SK-N-DZ (cell line): ENCODE measurements around the gene ATP8A2.

Experiments used
- DNase-seq: peaks from one replicate; pipeline ENCODE4 v3.0.0-alpha.2; 2015; ENCODE audit warnings: low spot score

Gene ATP8A2

DNA sequence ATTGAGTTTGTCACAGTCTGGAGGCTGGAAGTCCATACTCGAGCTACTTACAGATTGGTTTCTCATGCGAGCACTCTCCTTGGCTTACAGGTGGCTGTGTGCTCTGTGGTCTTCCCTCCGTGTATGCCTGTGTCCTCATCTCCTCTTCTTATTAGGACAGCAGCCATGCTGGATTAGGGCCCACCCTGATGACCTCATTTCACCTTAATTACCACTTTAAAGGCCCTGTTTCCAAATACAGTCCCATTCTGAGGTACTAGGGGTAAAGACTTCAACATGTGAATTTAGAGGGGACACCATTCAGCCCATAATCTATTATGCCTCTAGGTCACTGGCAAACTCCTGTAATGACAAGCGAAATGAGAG lies 639.4 kb downstream of the ATP8A2 start:
- DNase-seq: no peak

DNA sequence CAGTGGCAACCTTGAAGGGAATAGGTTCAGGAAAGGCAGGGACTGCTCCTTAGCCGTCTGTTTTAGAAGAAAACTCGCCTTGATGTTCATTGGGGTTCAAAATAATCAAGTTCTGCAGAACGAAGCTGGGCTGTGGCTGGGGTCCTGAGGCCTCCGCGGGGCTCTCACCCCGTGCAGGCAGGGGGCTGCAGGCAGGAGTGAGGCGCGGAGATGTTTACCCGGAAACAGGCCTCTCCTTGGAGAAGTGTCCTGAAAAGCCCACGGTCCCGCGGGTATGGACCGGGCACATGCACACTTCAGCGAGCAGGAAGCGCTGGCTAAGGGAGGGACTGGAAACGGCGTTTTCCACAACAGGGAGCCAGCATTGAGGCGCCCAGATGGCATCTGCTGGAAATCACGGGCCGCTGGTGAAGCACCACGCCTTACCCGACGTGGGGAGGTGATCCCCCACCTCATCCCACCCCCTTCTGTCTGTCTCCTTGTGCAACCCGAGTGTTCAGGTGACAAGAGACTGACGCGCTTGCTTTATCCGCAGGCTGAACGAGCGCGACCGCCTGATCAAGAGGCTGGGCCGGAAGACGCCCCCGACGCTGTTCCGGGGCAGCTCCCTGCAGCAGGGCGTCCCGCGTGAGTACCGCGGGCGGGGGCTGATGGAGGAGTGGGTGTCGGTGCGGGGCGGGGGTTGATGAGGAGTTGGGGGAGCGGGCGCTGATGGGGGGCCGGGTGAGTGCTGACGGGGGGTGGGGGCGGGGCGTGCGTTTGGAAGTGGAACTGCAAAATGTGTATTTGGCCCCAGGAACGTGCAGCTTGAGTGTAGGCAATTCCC lies 640.4 kb downstream of the ATP8A2 start:
- no peak for DNase-seq

DNA sequence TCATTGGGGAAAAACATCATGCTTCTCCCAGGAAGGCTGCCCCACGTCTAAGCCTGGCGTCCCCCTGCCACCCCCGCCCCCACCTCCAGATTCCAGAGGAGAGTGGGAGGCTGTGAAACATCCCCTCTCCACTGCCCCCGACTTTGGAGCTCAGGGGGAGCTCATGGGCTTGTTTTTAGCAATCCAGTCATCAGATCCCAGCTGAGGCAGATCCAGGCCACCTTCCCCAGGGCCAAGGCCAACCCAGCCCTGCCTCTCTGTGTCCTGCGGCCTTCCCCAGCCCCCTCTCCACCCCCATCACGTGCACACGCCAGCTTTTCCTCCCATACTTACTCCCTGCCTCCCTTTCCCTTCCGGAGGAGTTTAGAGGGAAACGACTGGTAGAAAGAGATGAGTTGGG lies 641.2 kb downstream of the ATP8A2 start:
- no peak for DNase-seq

GRCh38 chr13:26015271-26016125 lies 643.7 kb downstream of the ATP8A2 start:
- no peak for DNase-seq

GRCh38 chr13:26016189-26016588 lies 644.4 kb downstream of the ATP8A2 start:
- no peak for DNase-seq

DNA sequence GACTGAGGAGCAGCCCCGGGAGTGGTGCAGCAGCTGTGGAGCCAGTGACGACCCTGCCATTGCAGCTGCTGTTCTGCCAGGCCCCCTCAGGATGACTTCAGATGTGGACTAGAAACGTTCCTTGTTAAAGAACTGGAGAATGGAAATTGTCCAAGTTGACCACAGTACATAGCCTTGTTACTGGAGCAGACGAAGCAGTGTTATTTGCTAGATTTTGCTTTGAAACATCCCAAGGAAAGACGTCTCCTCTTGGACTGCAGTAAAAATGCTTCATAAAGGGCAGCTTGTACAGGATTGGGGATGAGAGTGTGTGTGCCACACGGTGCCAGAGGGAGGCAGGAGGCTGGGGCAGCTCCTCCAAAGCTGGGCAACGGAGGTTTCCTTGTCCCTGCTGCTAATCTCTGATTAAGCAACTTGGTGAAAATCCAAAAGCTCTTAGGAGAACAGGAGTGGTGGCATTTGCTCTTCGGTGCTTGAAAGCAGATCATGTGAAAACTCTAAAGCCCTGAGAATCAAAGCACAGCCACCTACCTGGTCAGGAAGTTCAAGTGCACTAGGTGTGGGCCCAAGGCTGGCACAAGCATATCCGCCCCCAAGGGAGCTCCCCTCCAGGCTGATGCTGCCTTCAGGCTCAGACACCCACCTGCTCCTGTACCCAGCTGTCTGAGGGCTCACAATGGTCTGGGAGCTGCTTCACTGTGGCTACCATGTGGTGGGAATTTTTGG lies 645.6 kb downstream of the ATP8A2 start:
- no peak for DNase-seq

DNA sequence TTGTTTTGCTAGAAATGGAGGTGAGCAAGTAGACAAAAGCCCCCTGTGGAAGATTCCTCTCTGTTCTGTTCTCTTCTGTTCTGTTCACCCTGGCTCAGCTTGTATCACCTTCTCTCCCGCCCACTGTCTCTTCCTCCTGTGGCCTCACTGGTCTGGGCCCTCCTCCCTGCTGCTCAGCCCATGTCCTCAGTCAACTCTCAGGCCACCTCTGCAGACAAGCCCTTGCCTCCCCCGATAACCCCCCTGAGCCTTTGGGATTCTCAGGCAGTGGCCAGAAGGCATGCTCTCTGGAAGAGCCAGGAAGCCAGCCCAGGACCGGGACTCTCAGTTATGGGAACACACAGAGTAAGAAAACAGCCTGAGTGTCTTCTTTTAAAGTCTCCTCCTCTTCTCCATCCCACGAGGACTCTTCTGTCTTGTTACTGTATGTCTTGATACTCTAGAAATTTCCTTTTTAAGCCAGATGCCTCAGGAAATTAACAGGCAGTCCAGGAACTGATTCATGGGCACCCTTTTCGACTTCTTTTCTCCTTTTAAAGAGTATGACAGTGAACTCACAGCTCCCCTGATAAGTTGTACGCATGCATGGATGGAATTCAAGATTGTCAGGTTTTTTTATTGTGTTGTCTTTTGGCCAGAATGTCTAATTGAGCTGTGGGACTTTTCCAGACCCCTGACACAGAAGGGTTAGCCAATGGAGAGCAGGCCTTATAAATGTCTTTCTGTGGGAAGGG lies 646.3 kb downstream of the ATP8A2 start:
- no peak for DNase-seq

GRCh38 chr13:26019251-26019650 lies 647.5 kb downstream of the ATP8A2 start:
- no peak for DNase-seq

DNA sequence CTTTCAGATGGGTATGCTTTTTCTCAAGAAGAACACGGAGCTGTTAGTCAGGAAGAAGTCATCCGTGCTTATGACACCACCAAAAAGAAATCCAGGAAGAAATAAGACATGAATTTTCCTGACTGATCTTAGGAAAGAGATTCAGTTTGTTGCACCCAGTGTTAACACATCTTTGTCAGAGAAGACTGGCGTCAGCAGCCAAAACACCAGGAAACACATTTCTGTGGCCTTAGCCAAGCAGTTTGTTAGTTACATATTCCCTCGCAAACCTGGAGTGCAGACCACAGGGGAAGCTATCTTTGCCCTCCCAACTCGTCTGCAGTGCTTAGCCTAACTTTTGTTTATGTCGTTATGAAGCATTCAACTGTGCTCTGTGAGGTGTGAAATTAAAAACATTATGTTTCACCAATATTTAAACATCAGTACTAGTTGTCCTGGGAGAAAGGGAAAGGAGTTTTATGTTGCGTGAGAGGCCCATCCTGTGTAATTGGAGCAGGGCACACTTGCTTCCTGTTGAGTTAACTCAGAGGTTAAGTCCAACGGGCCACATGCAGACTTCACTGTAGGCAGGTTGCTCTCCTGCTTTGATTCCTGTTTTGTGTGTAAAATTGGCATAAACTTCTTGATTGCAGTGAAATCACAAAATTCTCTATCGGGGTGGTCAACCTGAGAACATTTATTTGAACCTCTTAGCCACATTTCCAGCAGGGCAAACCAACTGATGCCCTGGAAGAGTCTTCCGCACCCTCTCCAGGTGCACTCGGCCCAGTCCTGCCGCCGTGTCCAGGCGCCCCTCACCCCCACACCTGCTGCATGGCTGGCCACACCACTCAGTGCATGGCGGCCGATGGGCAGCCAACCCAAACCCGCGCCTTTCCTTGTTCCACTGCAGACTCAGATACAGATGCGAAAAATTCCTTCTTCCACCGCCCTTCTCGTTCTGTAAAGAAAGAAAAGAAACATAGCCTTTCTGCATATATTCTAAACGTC lies 648.4 kb downstream of the ATP8A2 start:
- DNase-seq: no peak

- no peak for DNase-seq
Observed at GRCh38 chr13:26020891-26021290, 649.1 kb downstream of the ATP8A2 start.

DNA sequence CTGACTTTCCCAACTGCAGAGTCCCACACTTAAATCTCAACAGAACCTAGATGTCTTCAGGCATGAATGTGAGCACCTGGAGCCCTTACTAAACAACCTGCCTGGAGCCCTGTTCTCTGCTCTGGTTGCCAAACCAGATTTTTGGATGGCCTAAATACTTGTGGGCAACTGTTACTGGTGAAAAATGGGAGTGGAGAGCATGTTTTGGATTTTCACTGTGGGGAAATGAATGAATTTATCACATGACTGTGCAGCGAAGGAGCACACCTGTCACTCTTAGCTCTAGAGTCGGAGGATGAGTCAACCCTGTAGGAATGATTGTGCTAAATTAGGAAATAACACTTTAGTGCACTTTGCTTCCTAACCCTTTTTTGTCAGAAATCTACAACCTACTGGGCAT lies 649.7 kb downstream of the ATP8A2 start:
- DNase-seq: no peak

DNA sequence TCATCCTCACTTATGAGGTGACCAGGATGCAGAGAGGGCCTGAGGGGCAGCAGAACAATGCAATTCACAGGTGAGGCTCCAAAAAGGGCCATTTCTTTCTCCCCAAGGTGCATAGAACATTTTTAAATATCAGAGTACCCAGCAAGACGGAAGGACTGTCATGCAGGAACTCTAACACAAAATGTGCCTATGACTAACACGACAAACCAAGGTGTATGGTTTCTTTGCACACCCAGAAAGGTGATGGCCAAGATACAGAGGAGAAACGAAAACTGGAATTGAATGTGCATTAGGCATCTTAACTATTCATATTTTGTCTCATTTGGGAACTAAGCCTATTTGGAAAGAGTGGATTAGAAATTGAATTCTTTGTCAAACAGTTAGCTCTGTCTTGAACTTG lies 650.2 kb downstream of the ATP8A2 start:
- no peak for DNase-seq

- peak; percentile 84 for DNase-seq
Observed at GRCh38 chr13:26022538-26023292, 650.9 kb downstream of the ATP8A2 start.

DNA sequence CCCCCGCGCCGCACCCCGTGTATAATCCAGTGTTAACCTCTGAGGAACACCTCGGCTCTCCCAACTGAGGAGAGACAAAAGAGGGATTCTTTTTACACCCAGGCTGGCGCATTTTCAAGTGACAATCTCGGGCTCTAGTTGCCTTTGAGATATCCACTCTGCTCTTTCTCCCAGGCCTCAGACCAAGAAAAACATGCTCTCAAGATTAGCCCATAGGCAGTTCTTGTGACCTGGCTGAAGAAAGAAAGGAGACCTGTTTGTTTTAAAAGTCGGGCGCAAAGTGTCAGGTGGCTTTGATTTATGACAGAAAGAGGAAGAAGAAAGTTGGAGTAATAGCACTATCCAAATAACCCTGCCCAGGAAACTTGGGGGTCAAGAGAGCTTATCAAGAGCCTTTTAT lies 652.8 kb downstream of the ATP8A2 start:
- no peak for DNase-seq

DNA sequence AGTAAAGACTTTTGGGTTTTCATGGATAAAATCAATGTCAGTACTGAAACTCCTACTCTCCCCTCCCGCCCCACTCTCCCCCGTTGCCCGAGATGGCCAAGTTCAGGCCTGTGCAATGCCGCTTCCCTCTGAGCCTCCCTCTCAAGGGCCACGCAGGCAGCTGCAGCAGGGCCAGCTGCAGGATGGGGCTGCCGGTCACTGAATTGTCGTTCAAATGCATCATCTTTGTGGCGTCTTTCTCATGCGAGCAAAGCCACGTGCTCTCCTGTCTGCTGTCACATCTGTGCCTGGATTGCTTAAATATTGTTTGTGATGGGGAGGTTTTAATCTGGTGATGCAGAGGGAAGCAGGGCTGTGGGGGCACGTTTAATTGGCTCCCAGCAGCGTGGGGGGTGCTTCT lies 653.4 kb downstream of the ATP8A2 start:
- peak; percentile 42 for DNase-seq

GRCh38 chr13:26025771-26026170 lies 654.0 kb downstream of the ATP8A2 start:
- DNase-seq: no peak

GRCh38 chr13:26026211-26026610 lies 654.4 kb downstream of the ATP8A2 start:
- no peak for DNase-seq

DNA sequence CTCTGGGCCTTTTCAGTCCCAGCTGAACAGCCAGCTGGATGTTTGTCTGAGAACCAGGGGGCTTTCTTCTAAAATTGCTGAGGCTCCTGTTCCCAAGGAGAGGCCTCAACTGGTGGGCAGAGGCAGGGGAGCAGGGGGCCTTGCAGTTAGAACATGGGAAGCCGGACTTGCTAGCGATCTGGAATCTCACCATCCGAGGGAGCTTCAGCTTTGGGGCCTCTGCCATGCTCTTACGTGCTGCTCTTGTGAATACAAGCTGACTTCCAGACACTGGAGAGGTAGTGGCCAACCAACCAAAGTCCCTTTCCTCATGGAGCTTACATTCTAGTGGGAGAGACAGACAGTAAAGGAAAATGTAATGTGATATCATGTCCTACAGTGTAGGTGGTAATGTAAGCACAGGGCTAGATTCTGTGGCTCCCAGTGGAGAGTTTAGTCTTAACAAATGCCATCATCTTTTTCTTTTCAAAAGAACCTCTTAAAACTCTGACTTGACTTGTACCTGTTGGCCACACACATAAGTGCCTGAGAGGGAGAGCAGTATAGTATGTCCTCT lies 657.9 kb downstream of the ATP8A2 start:
- DNase-seq: no peak

DNA sequence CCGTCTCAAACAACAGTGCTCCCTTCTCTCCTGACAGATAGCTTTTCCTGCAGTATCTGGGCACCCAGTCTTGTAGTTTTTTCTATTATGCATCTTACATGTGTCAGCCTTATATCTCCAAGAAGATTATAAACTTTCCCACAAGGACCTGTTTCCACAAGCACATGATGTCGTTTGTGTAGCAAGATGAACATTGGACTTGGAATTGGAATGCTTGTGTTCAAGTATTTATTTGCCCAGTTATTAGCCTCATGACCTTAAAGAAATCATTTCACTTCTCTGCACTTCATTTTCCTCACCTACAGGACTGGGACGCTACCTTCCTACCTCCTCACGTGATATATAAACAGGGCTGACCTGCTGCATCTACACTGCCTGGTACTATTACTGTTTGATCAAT lies 658.6 kb downstream of the ATP8A2 start:
- no peak for DNase-seq
